Endothelial cell (in vitro differentiated cells): Measurements from ENCODE around the gene TRPM2. TPM values are rescaled to one million over a fixed set of nuclear protein-coding genes. Genes with fewer than 3 reads are reported as not detected.

Experiments
- DNase-seq: peaks from one replicate; pipeline ENCODE4 v3.0.0; 2021; ENCODE audit warnings: low spot score
- H3K27ac Mint-ChIP-seq: one replicate; pipeline ENCODE4 v1.8.0; 2021; ENCODE audit warnings: mixed read lengths, inconsistent platforms; ENCODE audit not compliant: unreplicated experiment
- H3K27me3 Mint-ChIP-seq: one replicate; pipeline ENCODE4 v1.8.0; 2021; ENCODE audit warnings: mild to moderate bottlenecking, moderate library complexity, mixed read lengths, inconsistent platforms; ENCODE audit not compliant: unreplicated experiment
- H3K36me3 Mint-ChIP-seq: one replicate; pipeline ENCODE4 v1.8.0; 2021; ENCODE audit warnings: mild to moderate bottlenecking, low read depth, mixed read lengths, inconsistent platforms; ENCODE audit not compliant: unreplicated experiment
- H3K4me1 Mint-ChIP-seq: one replicate; pipeline ENCODE4 v1.8.0; 2021; ENCODE audit warnings: mild to moderate bottlenecking, mixed read lengths, inconsistent platforms; ENCODE audit not compliant: unreplicated experiment
- H3K4me3 Mint-ChIP-seq: one replicate; pipeline ENCODE4 v1.8.0; 2021; ENCODE audit warnings: mild to moderate bottlenecking, mixed read lengths, inconsistent platforms; ENCODE audit not compliant: unreplicated experiment
- H3K9me3 Mint-ChIP-seq: one replicate; pipeline ENCODE4 v1.8.0; 2021; ENCODE audit warnings: mixed read lengths, inconsistent platforms; ENCODE audit not compliant: unreplicated experiment
- CTCF ChIP-seq: fragments of 200-600 bp; sonication (generic); IDR thresholded peaks from one replicate; pipeline ENCODE4 v1.5.0; 2021; ENCODE audit warnings: antibody characterized with exemption; ENCODE audit not compliant: unreplicated experiment
- total RNA-seq: library from RNA; stranded (reverse); fragmentation: NEBNext Ultra II Directional; extraction: Animal tissue kit (Norgen Biotek cat#: 25700); gene quantifications from one replicate; pipeline ENCODE4 v1.2.1, GENCODE V29; 2021; ENCODE audit not compliant: unreplicated experiment

TRPM2 gene
- total RNA-seq, 1 donor from 2014 or later = 0.15 TPM

GRCh38 chr21:44475266-44475845 lies 121.9 kb downstream of the TRPM2 start:
- H3K9me3 Mint-ChIP-seq = no peaks in the 10 kb centered on the region
- peaks cover 8% of the 10 kb centered on the region for H3K4me1 Mint-ChIP-seq
- peaks cover 3% of the 10 kb centered on the region for H3K27me3 Mint-ChIP-seq
- no peak for TF ChIP-seq CTCF
- H3K27ac Mint-ChIP-seq = no peak overlapping the region
- no peaks in the 10 kb centered on the region for H3K36me3 Mint-ChIP-seq
- no peak overlapping the region for H3K4me3 Mint-ChIP-seq
- no peak for DNase-seq

GRCh38 chr21:44477131-44477530 lies 123.7 kb downstream of the TRPM2 start:
- Mint-ChIP-seq H3K27me3 (peaks cover 3% of the 10 kb centered on the region), H3K36me3 (no peaks in the 10 kb centered on the region), H3K27ac (no peak overlapping the region), H3K4me3 (no peak overlapping the region), H3K4me1 (peaks cover 8% of the 10 kb centered on the region), H3K9me3 (no peaks in the 10 kb centered on the region)
- TF ChIP-seq CTCF = no peak
- no peak for DNase-seq

GRCh38 chr21:44477712-44478111 lies 124.3 kb downstream of the TRPM2 start:
- H3K9me3 Mint-ChIP-seq = no peaks in the 10 kb centered on the region
- TF ChIP-seq CTCF = no peak
- H3K4me1 Mint-ChIP-seq = peaks cover 8% of the 10 kb centered on the region
- H3K36me3 Mint-ChIP-seq = no peaks in the 10 kb centered on the region
- no peak for DNase-seq
- H3K4me3 Mint-ChIP-seq = no peak overlapping the region
- H3K27me3 Mint-ChIP-seq = peaks cover 3% of the 10 kb centered on the region
- H3K27ac Mint-ChIP-seq = no peak overlapping the region

- no peak for DNase-seq
- H3K4me3 Mint-ChIP-seq = no peak overlapping the region
- H3K27me3 Mint-ChIP-seq = peaks cover 3% of the 10 kb centered on the region
- TF ChIP-seq CTCF = no peak
- H3K4me1 Mint-ChIP-seq = peaks cover 8% of the 10 kb centered on the region
- peak overlapping the region; percentile 87 for H3K27ac Mint-ChIP-seq
- no peaks in the 10 kb centered on the region for H3K36me3 Mint-ChIP-seq
- no peaks in the 10 kb centered on the region for H3K9me3 Mint-ChIP-seq
These were observed 124.8 kb downstream of the TRPM2 start for GRCh38 chr21:44478124-44478800.

GRCh38 chr21:44478801-44479167 lies 125.4 kb downstream of the TRPM2 start:
- peaks cover 8% of the 10 kb centered on the region for H3K4me1 Mint-ChIP-seq
- no peak for DNase-seq
- TF ChIP-seq CTCF = no peak
- no peak overlapping the region for H3K27ac Mint-ChIP-seq
- no peaks in the 10 kb centered on the region for H3K9me3 Mint-ChIP-seq
- H3K27me3 Mint-ChIP-seq = peaks cover 3% of the 10 kb centered on the region
- no peaks in the 10 kb centered on the region for H3K36me3 Mint-ChIP-seq
- no peak overlapping the region for H3K4me3 Mint-ChIP-seq
